ENCODE data around the gene LRRC74A.

LRRC74A gene

DNA sequence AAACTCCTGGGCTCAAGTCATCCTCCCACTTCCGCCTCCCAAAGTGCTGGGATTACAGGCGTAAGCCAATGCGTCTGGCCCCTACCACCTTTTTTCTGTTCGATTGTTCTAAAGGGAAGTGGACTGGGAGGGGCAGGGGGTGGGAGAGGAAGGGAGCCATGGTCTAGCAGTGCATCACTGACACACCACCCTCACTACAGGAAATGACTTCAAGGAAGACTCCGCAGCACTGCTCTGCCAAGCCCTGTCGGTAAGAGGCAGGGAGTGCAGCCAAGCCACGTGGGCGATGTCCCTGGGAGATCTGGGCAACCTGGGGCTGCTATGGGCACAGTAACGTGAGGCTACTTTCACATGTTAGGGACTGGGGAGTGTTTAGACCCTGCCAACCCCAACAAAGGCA is 18.0 kb downstream of the LRRC74A start:
- in situ Hi-C loops (cut with HindIII; ENCODE audit: low sequenced_read_pairs), result no loop called here

DNA sequence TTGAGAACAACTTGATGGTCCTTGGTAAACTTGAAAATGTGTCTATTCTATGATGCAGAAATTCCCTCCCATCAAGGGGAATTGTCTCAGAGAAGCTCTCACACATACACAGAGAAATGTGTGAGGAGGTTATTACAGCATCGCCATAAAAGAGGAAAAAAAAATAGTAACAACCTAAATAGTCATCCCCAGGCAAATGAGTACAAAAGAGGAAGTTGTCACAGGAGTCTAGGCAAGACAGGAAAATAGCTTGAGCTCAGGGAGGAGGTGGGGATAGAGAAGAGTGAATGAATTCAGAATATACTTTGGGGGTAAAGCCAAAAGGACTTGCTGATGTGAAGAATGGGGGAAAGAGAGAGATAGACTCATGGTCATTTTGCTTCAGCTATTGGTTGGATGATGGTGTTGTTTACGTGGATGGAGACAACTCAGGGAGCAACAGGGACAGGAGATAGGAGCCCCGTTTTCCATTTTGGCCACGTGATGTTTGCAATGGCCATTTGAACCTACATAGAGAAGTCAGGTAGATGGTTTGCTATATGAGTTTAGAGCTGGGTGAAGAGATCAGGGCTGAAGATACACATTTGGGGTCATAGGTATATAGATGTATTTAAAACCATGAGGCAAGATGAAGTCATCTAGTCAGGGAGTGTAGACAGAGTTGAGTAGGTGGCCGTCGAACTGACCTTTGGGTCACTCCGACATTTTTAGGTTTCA is 20.3 kb downstream of the LRRC74A start:
- in situ Hi-C loops (cut with HindIII; ENCODE audit: low sequenced_read_pairs), result no loop called here

DNA sequence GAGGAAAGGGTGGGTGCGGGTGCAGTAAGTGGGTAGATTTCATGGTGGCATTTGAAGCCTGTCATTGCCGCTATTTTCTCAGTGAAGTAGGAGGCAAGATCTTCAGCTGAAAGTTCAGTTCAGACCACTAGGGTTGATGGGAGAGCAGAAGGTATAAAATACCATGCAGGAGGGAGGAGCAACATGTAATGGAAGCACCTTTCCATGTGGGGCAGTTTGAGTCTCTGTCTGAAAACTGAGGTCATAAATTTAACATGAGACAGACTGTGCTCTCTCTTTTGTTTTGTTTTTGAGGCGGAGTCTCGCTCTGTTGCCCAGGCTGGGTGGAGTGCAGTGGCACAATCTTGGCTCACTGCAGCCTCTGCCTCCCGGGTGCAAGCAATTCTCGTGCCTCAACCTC is 22.7 kb downstream of the LRRC74A start:
- in situ Hi-C loops (cut with HindIII; ENCODE audit: low sequenced_read_pairs), result no loop called here

DNA sequence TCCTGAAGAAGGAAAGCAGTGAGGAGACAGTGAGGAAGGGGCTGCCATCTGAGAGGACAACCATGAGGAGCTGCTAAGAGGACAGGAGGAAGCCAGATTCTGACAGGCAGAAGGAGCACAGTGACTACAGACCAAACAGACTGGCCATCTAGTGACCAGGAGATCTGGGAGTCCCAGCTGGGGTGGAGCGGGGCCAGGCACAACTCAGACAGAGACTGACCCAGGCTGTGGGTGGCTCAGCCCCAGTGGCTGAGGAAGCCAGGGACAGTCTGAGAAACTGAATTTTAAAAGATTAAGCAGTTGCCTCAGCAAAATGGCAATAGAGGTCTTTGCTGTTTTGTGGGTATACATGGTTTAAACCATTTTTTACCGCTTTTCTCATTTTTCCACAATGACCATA is 28.9 kb downstream of the LRRC74A start:
- in situ Hi-C loops (cut with HindIII; ENCODE audit: low sequenced_read_pairs), result no loop called here

DNA sequence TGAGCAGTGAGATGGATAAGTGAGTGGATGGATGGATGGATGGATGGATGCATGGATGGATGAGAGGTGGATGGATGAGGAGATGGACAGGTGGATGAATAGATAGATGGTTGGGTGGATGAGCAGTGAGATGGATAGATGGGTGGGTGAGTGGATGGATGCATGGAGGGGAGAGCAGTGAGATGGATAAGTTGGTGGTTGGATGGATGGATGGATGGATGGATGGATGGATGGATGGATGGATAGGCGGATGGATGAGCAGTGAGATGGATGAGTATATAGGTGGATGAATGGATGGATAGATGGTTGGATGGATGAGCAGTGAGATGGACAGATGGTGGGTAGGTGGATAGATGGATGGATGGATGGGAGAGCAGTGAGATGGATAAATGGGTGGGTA is 30.6 kb downstream of the LRRC74A start:
- in situ Hi-C loops (cut with HindIII; ENCODE audit: low sequenced_read_pairs), result no loop called here

DNA sequence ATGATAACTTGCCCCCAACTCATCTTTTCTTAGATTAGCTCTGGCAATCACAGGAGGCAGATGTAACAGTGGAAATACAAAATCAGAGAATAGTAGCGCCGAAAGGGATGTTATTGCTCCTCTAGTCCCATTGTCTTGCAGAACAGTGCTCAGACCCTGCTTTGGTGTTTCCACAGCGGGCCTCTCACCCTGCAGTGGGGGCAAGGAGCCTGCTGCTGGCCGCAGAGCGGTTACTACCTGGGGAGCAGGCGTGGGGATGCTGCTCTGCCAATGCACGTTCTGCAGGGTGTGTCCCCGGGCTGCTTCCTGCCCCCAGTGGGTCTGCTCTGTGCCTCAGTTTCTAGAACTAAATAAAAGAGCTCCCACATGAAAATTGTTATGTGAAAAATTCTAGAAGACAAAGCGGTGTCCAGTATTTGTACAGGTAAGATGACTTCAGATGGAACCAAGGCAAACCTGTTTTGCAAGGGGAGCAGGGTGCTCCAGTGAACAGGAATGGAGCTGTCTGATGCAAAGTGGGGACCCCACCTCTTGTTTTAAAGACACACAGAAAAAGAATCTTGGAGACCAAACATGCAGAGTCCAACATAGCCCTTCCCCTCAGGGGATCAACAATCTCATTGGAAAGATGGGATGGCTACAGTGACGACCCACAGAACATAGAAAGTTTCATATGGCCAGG is 35.5 kb downstream of the LRRC74A start:
- in situ Hi-C loops (cut with HindIII; ENCODE audit: low sequenced_read_pairs), result no loop called here

DNA sequence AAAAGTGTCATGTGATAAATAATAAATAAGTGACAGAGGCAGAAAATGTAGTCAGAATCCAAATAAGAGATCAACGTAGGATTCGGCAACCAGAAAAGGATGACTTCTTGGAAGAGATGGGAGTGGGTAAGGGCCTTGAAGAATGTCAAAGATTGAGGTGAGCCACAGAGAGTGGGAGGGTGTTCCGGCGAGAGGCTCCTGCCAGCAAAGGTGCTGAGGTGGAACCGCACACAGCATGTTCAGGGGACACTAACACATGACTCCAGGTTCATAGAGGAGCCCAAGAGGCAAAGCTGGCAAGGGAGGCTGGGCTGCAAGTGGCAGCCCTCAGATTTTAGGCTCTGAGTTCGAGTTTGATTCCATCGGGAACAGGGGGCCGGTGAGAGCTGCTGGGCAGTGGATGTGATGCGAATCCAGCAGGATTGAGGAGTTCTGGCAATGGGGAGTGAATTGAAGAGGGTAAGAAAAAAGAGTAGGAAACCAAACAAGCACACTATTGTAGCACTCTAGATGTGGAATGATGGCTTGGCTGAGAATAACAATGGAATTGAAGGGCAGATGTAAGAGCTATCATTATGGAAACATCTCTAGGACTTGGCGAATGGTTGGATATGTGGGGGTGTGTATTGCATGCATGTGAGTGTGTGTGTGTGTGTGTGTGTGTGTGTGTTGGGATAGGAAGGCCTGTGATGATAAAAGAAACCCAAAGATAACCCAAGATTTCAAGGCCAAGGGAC is 36.5 kb downstream of the LRRC74A start:
- in situ Hi-C loops (cut with HindIII; ENCODE audit: low sequenced_read_pairs), result no loop called here

DNA sequence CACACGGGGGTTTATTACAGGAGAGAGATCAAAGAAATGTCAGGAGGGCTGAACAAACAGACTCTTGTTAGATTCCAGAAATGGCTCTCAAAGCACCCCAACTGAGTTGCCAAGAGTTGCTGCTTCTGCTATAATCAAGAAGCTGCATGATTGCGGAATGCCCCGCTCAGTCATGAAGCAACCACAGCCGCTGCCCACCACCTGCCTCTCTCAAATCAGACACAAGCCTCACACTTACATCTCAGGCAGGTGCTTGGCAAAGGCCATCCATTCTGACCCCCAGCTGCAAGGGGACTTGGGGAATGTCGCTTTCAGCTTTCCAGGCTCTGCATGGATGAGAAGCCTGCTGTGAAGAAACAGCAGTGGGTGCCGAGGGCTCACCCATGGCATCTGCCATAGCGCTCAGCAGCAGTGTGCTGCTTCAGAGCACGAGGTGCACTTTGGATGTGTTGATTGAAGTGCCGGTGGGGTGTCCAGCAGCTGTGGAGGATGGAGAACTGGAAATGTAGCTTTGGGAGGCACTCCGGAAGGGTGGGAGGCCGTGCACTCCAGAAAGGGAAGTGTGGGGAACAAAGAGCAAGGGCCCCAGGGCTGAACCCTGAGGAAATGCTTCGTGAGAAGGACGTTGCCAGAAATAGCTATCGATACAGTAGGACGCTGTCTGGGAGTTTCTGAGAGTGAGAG is 37.7 kb downstream of the LRRC74A start:
- in situ Hi-C loops (cut with HindIII; ENCODE audit: low sequenced_read_pairs), result no loop called here

DNA sequence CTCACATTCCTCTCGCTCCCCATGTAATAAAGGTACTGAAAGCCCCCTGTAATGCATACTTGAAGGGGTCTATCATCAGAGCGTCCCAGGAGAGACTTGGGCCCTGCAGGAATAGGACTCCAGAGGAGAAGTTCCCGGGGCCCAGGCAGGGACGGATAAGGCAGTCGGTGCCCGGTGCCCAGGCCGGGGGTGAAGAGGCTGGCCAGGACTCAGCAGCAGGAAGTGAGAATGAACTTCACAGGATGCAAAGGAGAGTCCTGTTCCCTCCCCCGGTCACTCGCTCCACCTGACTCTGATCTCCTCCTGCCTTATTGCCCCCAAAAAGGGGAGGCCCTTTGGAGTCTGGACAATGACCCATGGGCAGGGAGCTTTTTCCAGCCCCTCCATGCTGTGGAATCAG is 40.2 kb downstream of the LRRC74A start:
- in situ Hi-C loops (cut with HindIII; ENCODE audit: low sequenced_read_pairs), result no loop called here

DNA sequence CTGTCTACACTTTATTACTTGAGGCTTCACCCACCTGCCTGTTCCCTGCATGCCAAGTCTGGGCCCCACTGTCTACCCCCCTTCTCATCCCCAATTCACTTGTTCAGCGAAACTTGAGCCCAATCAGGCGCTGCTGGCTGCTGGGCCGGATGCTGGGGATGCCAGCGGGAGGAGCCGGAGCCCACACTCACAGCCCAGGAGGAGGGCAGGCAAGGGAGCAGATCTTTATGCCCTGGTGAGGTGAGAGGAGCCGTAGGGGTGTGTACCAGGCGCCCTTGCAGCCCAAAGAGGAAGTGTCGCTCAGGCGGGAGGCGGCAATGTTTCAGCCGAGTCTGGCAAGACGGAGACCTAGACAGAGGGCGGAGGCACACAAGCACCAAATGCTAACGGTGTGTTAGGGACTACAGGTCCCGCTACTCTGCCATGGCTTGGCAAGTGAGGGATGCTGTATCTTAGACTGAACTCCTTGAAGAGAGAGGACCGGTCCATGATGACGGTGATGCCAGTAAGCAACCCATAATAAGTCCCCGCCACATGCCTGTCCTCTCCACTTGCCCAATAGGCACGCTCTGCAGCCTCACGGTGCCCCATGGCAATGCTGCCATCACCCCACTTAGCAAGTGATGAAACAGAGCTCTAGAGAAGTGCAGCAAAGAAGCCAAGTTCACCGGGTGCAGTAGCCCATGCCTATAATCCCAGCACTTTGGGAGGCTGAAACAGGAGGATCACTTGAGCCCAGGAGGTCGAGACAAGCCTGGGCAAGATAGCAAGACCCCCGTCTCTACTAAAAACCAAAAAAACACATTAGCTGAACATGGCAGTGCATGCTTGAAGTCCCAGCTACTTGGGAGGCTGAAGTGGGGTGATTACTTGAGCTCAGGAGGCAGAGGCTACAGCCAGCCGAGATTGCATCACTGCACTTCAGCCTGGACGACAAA is 41.6 kb downstream of the LRRC74A start:
- in situ Hi-C loops (cut with HindIII; ENCODE audit: low sequenced_read_pairs), result no loop called here

DNA sequence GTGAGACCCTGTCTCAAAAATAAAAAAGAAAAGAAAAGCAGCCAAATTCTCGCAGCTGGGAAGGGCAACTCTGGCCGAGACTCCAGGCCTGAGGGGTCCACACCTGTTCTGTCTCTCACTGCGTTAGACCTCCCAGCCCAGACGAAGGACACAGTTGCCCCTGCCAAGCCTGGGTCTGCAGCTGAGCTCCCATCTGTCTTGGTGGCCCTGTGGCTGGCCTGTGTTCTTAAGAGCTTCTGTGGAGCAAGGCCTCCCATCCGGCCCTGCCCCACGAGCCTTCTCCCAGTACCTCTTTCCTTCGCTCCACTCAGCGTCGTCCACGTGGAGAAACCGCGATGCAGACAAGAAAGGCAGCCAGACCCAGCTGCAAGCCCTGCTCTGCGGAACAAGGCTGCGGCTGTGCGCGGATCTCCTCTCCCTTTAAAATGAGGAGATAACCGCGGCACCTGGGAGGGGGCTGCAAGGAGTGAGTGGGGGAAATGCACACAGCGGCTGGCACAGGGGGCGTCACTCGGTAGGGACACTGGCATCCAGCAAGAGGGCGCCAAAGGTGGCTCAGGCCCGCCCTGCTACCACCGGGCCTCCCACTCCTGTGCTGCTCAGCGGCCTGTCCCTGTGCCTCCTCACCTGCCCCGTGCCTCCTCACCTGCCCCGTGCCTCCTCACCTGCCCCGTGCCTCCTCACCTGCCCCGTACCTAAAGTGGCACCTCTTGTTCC is 42.4 kb downstream of the LRRC74A start:
- in situ Hi-C loops (cut with HindIII; ENCODE audit: low sequenced_read_pairs), result no loop called here

DNA sequence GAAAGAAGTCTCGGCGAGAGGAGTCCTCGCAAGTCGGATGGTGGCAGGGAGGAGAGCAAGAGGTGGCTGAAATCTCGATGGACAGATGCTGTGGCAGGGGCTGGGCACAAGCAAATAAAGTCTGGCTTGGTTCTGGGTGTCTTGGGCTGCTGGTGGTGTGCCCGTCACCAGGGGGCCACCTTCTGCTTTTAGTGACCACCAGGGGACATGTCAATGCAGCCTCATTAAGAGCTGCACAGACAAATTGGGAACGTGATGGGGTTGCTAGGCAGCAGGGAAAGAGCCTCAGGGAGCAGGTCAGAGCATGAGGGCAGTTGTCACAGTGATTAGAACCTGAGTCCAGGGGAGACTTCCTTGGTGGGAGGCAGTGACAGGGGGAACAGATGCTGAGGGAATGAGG is 44.0 kb downstream of the LRRC74A start:
- in situ Hi-C loops (cut with HindIII; ENCODE audit: low sequenced_read_pairs), result no loop called here

DNA sequence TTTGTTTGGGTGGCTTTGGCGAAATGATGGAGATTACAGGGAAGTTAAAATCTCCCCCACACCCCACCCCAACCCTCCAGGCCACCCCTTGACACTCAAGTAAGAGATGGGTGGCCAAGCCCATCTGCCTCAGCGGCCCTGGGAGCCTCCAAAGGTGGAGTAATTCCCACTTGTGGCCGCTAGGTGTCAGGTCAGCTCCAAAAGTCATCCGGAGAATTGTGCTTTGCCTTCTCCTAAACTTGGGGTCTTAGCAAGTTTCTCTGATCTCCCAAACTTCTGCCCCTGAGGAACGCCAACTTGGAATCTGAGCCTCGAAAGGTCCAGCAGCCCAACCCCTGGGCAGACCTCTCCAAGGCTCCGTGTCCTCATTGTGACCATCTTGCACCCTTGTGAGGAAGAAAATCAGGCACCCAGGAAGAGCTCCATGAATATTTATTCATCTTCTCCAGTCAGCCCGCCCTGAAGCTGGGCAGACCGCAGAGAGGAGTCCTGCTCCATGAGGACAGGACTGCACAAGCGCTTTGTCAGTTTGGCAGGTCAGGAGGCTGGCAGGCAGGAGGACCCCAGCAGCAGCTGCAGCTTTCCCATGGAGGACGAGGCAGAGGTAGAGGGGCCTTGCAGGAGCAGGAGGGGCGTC is 46.7 kb downstream of the LRRC74A start:
- in situ Hi-C loops (cut with HindIII; ENCODE audit: low sequenced_read_pairs), result no loop called here

DNA sequence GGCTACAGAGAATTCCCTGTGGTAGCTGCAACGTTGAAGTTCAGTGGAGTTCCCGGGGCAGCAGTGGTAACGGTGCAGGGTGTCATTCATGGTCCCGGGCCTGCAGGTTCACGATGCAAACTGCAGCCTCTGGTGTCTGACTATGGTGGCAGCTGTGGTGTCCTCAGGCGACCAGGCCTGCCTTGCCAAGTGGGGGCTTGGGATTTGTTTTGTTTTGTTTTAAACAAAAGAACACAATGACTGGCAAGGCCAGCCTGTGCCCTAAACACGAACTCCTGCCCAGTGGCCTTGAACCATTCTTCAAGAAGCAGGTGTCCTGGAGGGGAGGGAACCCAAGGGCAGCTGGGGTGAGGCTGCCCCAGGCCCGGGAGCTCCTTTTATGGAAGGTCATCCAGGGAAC is 48.5 kb downstream of the LRRC74A start:
- in situ Hi-C loops (cut with HindIII; ENCODE audit: low sequenced_read_pairs), result loop anchor here (25.0 kb wide), 1 partner anchor 213 kb away; the partner anchor contains the start of gene CIPC

DNA sequence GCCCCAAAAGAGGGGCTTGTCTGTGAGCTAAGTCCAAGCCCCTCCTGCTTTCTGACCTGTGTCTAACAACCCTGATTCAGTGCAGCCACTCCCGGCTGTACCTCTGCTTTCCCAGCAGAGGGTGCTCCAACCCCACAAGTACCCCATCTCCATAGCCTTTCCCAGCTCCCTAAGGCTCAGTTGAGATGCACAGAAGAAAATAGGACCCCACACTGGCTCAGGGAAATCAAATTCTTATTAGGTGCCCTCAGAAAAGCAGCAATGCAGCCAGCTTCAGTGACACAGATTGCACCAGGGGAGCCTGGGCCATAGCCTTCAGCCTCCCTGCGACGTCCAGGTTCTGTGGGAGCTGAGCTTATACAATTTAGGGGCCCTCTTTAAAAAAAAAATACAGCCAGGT is 49.9 kb downstream of the LRRC74A start:
- in situ Hi-C loops (cut with HindIII; ENCODE audit: low sequenced_read_pairs), result loop anchor here (25.0 kb wide), 1 partner anchor 211 kb away; the partner anchor contains the start of gene CIPC

DNA sequence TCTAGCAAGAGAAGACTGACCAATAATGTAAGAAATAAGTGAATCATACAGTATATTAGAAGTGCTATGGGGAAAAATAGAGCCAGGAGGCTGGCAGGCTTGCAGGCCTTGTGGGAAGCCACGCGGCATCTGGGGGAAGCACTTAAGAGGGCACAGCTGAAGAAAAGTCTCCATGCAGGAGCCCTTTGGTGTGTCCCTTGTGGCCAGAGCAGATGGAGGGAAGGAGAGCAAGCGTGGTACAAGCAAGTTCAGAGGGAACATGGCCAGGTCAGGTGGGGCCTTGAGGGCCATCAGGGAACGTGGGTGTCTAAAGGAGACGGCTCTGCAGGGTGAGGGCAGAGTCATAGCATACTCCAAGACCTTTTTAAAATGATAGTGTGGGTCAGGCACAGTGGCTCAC is 51.7 kb downstream of the LRRC74A start:
- in situ Hi-C loops (cut with HindIII; ENCODE audit: low sequenced_read_pairs), result loop anchor here (25.0 kb wide), 1 partner anchor 209 kb away; the partner anchor contains the start of gene CIPC

DNA sequence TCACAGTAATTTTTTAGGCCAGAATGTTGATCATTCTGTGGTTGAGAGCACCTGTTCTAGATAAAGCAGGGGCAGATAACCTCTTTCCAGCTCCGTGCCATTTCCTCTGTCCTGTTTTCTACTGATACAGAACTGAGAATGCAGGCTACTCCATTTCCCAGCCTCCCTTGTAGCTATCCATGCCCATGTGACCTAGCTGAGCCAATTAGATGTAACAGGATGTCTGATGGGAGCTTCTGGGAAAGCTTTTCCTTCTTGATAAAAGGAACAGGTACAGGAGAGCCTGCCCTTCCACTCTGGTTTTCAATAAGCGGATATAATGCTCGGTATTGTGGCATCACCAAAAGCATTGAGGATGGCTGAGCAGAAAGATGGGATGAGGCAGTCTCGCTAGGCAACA is 54.2 kb downstream of the LRRC74A start:
- in situ Hi-C loops (cut with HindIII; ENCODE audit: low sequenced_read_pairs), result loop anchor here (25.0 kb wide), 1 partner anchor 207 kb away; the partner anchor contains the start of gene CIPC

DNA sequence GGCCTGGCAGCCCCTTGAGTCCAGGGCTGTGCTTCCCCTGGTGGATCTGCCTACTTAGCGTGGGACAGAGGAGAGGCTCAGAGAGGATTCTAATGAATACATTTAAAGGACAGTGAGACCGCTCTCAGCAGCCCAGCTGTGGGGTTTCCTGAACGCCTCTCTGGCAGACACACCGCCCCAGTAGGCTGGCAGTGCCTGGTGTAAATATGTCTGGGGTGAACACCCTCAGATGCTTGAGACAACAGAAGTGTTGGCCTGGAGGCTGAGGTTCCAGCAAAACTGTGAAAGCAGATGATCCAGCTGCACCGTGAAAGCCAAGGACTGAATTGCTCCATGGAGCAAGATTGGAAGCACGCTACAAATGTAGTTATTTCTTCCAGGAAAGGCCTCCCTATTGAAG is 55.1 kb downstream of the LRRC74A start:
- in situ Hi-C loops (cut with HindIII; ENCODE audit: low sequenced_read_pairs), result loop anchor here (25.0 kb wide), 1 partner anchor 206 kb away; the partner anchor contains the start of gene CIPC

DNA sequence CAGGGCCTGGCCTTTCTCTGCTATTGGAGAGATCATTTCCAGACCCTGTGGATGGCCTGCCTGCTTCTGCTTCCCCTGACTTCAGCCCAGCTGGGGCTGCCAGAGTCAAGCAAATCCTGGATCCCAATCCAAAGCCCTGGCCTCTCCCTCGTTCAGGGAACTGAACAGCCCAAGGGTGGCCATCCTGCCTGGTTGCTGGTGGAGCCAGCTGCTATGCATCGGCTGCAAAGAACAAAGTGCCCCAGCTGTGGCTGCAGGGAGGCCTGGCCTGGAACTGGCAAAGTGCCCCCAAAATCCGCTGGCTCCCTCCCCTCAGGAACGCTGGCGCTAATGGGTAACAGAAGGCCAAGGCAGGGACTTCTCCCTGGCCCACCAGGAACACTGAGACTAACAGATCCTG is 56.4 kb downstream of the LRRC74A start:
- in situ Hi-C loops (cut with HindIII; ENCODE audit: low sequenced_read_pairs), result loop anchor here (25.0 kb wide), 1 partner anchor 205 kb away; the partner anchor contains the start of gene CIPC
